ENCODE measurements around the gene APOL3. TPM values are rescaled to one million over a fixed set of nuclear protein-coding genes. Genes with fewer than 3 reads are reported as not detected.

Gene APOL3
- total and polyA plus RNA-seq, 2 of the 13 experiments (the other 11 are each of a cell fraction or from before 2014, with no cell fraction given) = 3.8 to 5.4 TPM

GRCh38 chr22:36155702-36156101 is 4.9 kb downstream of the APOL3 start (continued):
- no peak; the same call in 1 of the 2 replicates for TF ChIP-seq ZNF142 (CRISPR knock-in tag; IDR thresholded peaks at IDR 0.05)
- no peak for TF ChIP-seq JUN (CRISPR knock-in tag; IDR thresholded peaks at IDR 0.05)
- 0 out of 2 replicates have a peak, but pooled peaks have one; percentile 6 for TF ChIP-seq ZNF230 (CRISPR knock-in tag; IDR thresholded peaks at IDR 0.05)
- TF ChIP-seq ZBTB3 (CRISPR knock-in tag; IDR thresholded peaks at IDR 0.05; ENCODE audit: borderline replicate concordance, low read depth) = no peak
- no peak for TF ChIP-seq ZNF609 (CRISPR knock-in tag; IDR thresholded peaks at IDR 0.05; ENCODE audit: borderline replicate concordance)
- TF ChIP-seq HOMEZ (CRISPR knock-in tag; IDR thresholded peaks at IDR 0.05; ENCODE audit: low read depth) = no peak
- 0 out of 2 replicates have a peak, but pooled peaks have one; percentile 22 for TF ChIP-seq SPEN (CRISPR knock-in tag; IDR thresholded peaks at IDR 0.05; ENCODE audit: low read depth)
- no peak for TF ChIP-seq ZFP36L2 (CRISPR knock-in tag; IDR thresholded peaks at IDR 0.05)
- no peak for TF ChIP-seq CBX2 (IDR thresholded peaks at IDR 0.05; ENCODE audit: low read depth, low read length)
- no peak for TF ChIP-seq CBX2 (CRISPR knock-in tag; IDR thresholded peaks at IDR 0.05; ENCODE audit: low read depth)
- TF ChIP-seq HMG20B (CRISPR knock-in tag; conservative IDR thresholded peaks at IDR 0.05) = no peak
- no peak for TF ChIP-seq RFXAP (CRISPR knock-in tag; IDR thresholded peaks at IDR 0.05; ENCODE audit: borderline replicate concordance)
- no peak for TF ChIP-seq ATF4 (CRISPR knock-in tag; IDR thresholded peaks at IDR 0.05)
- no peak for TF ChIP-seq ZNF333 (CRISPR knock-in tag; IDR thresholded peaks at IDR 0.05; ENCODE audit: borderline replicate concordance)
- no peak for TF ChIP-seq ZNF350 (CRISPR knock-in tag; IDR thresholded peaks at IDR 0.05; ENCODE audit: borderline replicate concordance, low read depth)
- TF ChIP-seq ZBTB42 (CRISPR knock-in tag; IDR thresholded peaks at IDR 0.05) = no peak
- no peak for TF ChIP-seq TMF1 (CRISPR knock-in tag; IDR thresholded peaks at IDR 0.05; ENCODE audit: low read depth)
- peak in 1 of 2 experiments; percentile 46; a peak in 1 of 4 replicates for TF ChIP-seq POLR2A (IDR thresholded peaks at IDR 0.05; ENCODE audit: insufficient read depth in 1 of 2, low read depth in 2 of 2, low read length in 2 of 2)

Measured in HepG2 (cell line).